Skeletal muscle tissue (tissue), 4 donors: ENCODE results near the gene SERHL2. TPM values are rescaled to one million over a fixed set of nuclear protein-coding genes. Genes with fewer than 3 reads are reported as not detected.

Experiments
- H3K27ac ChIP-seq: one replicate; pipeline ENCODE4 v1.7.0; 2013; ENCODE audit warnings: mild to moderate bottlenecking, low read depth, low read length, inconsistent platforms
- H3K27me3 ChIP-seq, 3 donors: one replicate each; pipeline ENCODE4 v1.7.0; 2013; ENCODE audit warnings: low read length in 3 of 3; ENCODE audit not compliant: control insufficient read depth in 3 of 3, insufficient read depth in 3 of 3
- H3K36me3 ChIP-seq, 3 donors: one replicate each; pipeline ENCODE4 v1.7.0; 2013; ENCODE audit warnings: low read length in 3 of 3; ENCODE audit not compliant: control insufficient read depth in 3 of 3, insufficient read depth in 3 of 3
- H3K4me1 ChIP-seq, 3 donors: one replicate each; pipeline ENCODE4 v1.7.0; 2013; ENCODE audit warnings: low read length in 3 of 3, mild to moderate bottlenecking in 3 of 3; ENCODE audit not compliant: control insufficient read depth in 3 of 3, insufficient read depth in 3 of 3
- H3K4me3 ChIP-seq, 3 donors: one replicate each; pipeline ENCODE4 v1.7.0; 2013; ENCODE audit warnings: low read length in 3 of 3
- H3K9ac ChIP-seq, 3 donors: one replicate each; pipeline ENCODE4 v1.7.0; 2013; ENCODE audit warnings: low read length in 3 of 3, mild to moderate bottlenecking in 3 of 3, moderate library complexity in 2 of 3, low read depth in 1 of 3
- H3K9me3 ChIP-seq, 3 donors: one replicate each; pipeline ENCODE4 v1.7.0; 2013; ENCODE audit warnings: low read length in 3 of 3; ENCODE audit not compliant: control insufficient read depth in 3 of 3
- total RNA-seq: library from RNA; depleted of rRNA; stranded (reverse); fragments of >200 nt; gene quantifications from one replicate; pipeline ENCODE4 v1.2.3, GENCODE V29; 2014
- donor health status: Osteomylitis.

The SERHL2 gene
- total RNA-seq, 1 donor from 2014 or later = 2.6 TPM

DNA sequence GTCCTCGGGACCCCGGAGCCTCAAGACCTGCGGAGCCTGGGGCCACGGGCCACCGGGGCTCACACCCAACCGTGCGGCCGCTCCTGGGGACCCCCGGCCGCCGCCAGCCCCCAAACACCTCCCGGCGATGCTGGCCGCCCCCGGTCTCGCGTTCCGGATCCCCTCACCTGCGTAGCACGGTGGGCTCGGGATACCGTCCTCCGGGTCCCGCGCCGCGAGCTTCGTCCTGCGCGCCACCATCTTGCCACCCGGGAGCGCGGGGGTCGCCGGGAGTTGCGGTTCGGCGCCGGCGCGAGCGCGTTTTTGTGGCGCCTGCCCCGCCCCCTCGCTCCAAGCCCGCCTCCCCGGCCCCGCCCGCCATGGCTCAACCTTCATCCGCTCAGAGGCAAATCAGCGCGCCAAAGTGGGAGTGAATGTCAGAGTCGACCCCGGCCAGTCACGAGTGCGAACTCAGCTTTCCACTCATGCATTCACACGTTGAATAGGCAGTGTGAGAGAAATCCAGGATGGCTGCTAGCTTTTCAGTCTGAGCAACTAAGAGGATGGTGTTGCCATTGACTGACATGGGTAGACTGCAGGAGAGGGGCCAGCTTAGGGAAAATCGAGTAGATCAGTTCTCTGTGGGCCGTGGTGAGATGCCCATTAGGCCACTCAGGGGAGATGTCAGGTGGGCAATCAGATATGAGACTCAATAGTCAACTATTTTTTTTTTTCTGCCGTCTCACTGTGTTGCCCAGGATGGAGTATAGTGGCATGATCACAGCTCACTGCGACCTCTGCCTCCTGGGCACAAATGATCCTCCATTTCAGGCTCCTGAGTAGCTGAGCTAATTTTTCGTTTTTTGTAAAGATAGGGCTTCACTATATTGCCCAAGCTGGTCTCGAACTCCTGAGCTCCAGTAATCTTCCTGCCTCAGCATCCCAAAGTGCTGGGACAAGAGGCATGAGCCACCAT is 28.3 kb downstream of the SERHL2 start:
- H3K9me3 ChIP-seq = no peaks in the 10 kb centered on the region
- H3K36me3 ChIP-seq = peaks cover 46 to 47% (median 47%) of the 10 kb centered on the region in 3 donors
- H3K4me1 ChIP-seq = peaks cover 3 to 10% (median 4%) of the 10 kb centered on the region in 3 donors
- no peaks in the 10 kb centered on the region for H3K27me3 ChIP-seq
- peak overlapping the region; percentile 70 to 79 (median 72) for H3K9ac ChIP-seq
- H3K4me3 ChIP-seq = peak overlapping the region; percentile 67 to 78 (median 73)
- no peak overlapping the region for H3K27ac ChIP-seq

DNA sequence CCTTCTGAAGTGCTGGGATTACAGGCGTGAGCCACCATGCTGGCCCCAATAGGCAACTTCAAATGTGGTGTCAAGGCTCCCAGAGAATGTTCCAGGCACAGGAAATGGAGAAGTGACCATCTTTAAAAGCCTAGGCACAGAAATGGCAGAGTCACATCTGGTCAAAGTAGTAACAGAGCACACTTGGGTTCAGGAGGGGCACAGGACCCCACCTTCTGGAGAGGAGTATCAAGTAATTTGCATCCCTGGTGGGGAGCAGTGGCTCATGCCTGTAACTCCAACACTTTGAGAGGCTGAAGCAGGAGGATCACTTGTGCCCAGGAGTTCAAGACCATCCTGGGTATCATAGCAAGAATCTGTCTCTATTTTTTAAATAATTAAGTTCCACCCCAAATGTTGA is 29.2 kb downstream of the SERHL2 start:
- no peak overlapping the region for H3K27ac ChIP-seq
- H3K4me1 ChIP-seq = peaks cover 3 to 10% (median 4%) of the 10 kb centered on the region in 3 donors
- peaks cover 48 to 51% (median 49%) of the 10 kb centered on the region in 3 donors for H3K36me3 ChIP-seq

GRCh38 chr22:42584364-42584940 is 30.7 kb downstream of the SERHL2 start:
- Histone ChIP-seq H3K27ac (no peak overlapping the region), H3K4me3 (no peak overlapping the region), H3K9ac (no peak overlapping the region), H3K4me1 (peaks cover 3 to 10% (median 4%) of the 10 kb centered on the region in 3 donors), H3K27me3 (no peaks in the 10 kb centered on the region), H3K9me3 (no peaks in the 10 kb centered on the region), H3K36me3 (peaks cover 44 to 52% (median 49%) of the 10 kb centered on the region in 3 donors)

More for the DNA sequence above, 29.2 kb downstream of the SERHL2 start:
- H3K27me3 ChIP-seq = no peaks in the 10 kb centered on the region
- no peak overlapping the region for H3K9ac ChIP-seq
- H3K4me3 ChIP-seq = no peak overlapping the region
- no peaks in the 10 kb centered on the region for H3K9me3 ChIP-seq

DNA sequence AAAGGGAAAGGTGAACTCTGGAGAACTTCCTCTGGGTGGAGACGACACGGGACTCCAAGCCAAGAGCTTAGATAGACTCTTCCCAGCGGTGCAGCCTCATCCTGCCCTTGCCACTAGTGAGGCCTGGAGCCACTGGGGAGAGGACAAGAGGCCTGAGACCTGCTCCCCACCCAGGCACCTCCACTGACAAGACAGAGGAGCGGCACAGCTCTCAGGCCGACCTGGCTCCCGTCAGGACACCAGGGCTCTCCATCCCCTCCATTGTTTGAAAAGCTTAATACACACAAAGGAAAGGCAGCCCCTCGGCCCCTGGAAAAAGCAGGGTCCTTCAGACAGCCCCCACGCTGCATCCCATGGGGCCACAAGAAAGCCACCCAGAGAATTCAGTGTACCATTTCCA is 31.3 kb downstream of the SERHL2 start:
- Histone ChIP-seq H3K9me3 (no peaks in the 10 kb centered on the region), H3K27ac (no peak overlapping the region), H3K27me3 (no peaks in the 10 kb centered on the region), H3K4me1 (peaks cover 3 to 10% (median 4%) of the 10 kb centered on the region in 3 donors), H3K9ac (no peak overlapping the region), H3K36me3 (peaks cover 47 to 53% (median 53%) of the 10 kb centered on the region in 3 donors), H3K4me3 (no peak overlapping the region)

- no peak overlapping the region for H3K4me3 ChIP-seq
- peaks cover 56 to 57% (median 57%) of the 10 kb centered on the region in 3 donors for H3K36me3 ChIP-seq
Measured at GRCh38 chr22:42586381-42586780, 32.6 kb downstream of the SERHL2 start.

DNA sequence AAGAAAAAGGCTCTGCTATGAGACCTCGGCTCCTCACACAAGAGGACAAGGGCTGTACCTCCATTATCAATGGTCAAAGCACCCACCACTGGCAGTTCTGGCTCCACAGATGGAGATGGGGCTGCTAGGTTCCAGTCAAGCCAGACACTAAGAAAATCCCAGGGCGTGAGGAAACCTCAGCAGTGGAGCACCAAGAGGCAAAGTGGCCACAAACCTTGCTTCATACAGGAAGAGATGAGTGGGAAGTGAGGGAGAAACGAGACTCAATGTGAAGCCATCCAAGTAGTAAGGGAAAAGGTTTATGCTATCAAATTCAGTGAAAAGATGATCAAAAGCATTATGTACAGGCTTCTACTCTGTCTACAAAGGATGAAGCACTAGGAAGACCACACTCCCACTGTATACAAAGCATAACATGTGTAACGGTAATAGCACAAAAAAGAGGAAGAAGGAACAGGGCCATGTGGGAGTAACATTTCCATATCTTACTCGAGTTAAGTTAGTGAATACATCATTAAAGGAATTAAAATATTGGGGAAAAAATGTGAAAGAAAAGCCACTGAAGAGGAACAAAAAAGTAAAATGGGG is 33.9 kb downstream of the SERHL2 start:
- Histone ChIP-seq H3K4me1 (no peaks in the 10 kb centered on the region), H3K27me3 (no peaks in the 10 kb centered on the region), H3K9ac (no peak overlapping the region), H3K27ac (no peak overlapping the region), H3K4me3 (no peak overlapping the region), H3K9me3 (no peaks in the 10 kb centered on the region), H3K36me3 (peaks cover 65 to 70% (median 69%) of the 10 kb centered on the region in 3 donors)

More at GRCh38 chr22:42586381-42586780, 32.6 kb downstream of the SERHL2 start:
- no peak overlapping the region for H3K9ac ChIP-seq
- peaks cover 0 to 6% (median 4%) of the 10 kb centered on the region in 3 donors for H3K4me1 ChIP-seq
- no peak overlapping the region for H3K27ac ChIP-seq
- no peaks in the 10 kb centered on the region for H3K9me3 ChIP-seq
- no peaks in the 10 kb centered on the region for H3K27me3 ChIP-seq

GRCh38 chr22:42591987-42592386 is 38.2 kb downstream of the SERHL2 start:
- H3K27me3 ChIP-seq = no peaks in the 10 kb centered on the region
- no peaks in the 10 kb centered on the region for H3K9me3 ChIP-seq
- H3K27ac ChIP-seq = no peak overlapping the region
- peaks cover 56 to 72% (median 69%) of the 10 kb centered on the region in 3 donors for H3K36me3 ChIP-seq
- no peak overlapping the region for H3K4me3 ChIP-seq
- H3K4me1 ChIP-seq = peaks cover 0 to 5% (median 4%) of the 10 kb centered on the region in 3 donors
- H3K9ac ChIP-seq = no peak overlapping the region

DNA sequence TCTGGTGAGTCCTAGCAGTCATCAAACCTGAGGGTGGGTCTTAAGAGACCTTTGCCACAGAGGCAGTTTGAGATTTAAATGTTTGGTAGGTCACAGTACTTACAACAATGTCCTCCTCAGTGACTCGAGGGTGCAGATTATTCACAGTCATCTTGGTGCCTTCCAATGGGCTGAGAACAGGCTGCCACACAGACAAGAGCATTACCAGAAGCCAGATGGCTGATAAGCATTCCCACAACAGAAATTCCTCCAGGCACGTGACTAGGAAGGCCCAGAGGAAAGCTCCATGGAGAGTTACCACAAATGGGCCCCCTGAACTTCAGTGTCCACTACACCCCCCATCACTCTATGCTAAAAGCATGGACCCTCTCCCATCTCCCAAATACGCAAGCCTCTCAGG is 41.7 kb downstream of the SERHL2 start:
- Histone ChIP-seq H3K36me3 (peaks cover 60 to 82% (median 75%) of the 10 kb centered on the region in 3 donors), H3K4me3 (no peak overlapping the region), H3K27me3 (no peaks in the 10 kb centered on the region), H3K9me3 (no peaks in the 10 kb centered on the region), H3K9ac (peak overlapping the region in 1 of 3 donors; percentile 11), H3K4me1 (peaks cover 0 to 5% (median 4%) of the 10 kb centered on the region in 3 donors), H3K27ac (no peak overlapping the region)

- Histone ChIP-seq H3K4me1 (peaks cover 0 to 5% (median 4%) of the 10 kb centered on the region in 3 donors), H3K9me3 (no peaks in the 10 kb centered on the region), H3K36me3 (peaks cover 59 to 81% (median 76%) of the 10 kb centered on the region in 3 donors), H3K27ac (no peak overlapping the region), H3K9ac (no peak overlapping the region), H3K27me3 (no peaks in the 10 kb centered on the region), H3K4me3 (no peak overlapping the region)
Measured at GRCh38 chr22:42596336-42596735, 42.6 kb downstream of the SERHL2 start.
